Mucosa of stomach (tissue), 1 donor: ENCODE measurements around the gene HNRNPUL1.
A peak's percentile ranks its signal among the peaks of the same experiment; 100 is the strongest.

Source experiments
- H3K27me3 ChIP-seq: one replicate; pipeline ENCODE4 v1.7.0; 2013; ENCODE audit warnings: mild to moderate bottlenecking, low read length; ENCODE audit not compliant: control insufficient read depth, insufficient read depth
- H3K36me3 ChIP-seq: one replicate; pipeline ENCODE4 v1.7.0; 2013; ENCODE audit warnings: low read length; ENCODE audit not compliant: control insufficient read depth, insufficient read depth
- H3K4me1 ChIP-seq: one replicate; pipeline ENCODE4 v1.7.0; 2013; ENCODE audit warnings: mild to moderate bottlenecking, low read length; ENCODE audit not compliant: control insufficient read depth, insufficient read depth
- H3K4me3 ChIP-seq: one replicate; pipeline ENCODE4 v1.7.0; 2013; ENCODE audit warnings: low read length
- H3K9ac ChIP-seq: one replicate; pipeline ENCODE4 v1.7.0; 2013; ENCODE audit warnings: mild to moderate bottlenecking, low read length, moderate library complexity
- H3K9me3 ChIP-seq: one replicate; pipeline ENCODE4 v1.7.0; 2013; ENCODE audit warnings: mild to moderate bottlenecking, low read length, moderate library complexity; ENCODE audit not compliant: control insufficient read depth
- donor health status: Pancreatic carcinoma.

HNRNPUL1 gene

GRCh38 chr19:41320185-41320518, 56.0 kb downstream of the HNRNPUL1 start:
- Histone ChIP-seq H3K27me3 (no peaks in the 10 kb centered on the region), H3K4me1 (peaks cover 35% of the 10 kb centered on the region), H3K9me3 (no peaks in the 10 kb centered on the region), H3K36me3 (peaks cover 18% of the 10 kb centered on the region), H3K9ac (no peak overlapping the region), H3K4me3 (no peak overlapping the region)

- Histone ChIP-seq H3K36me3 (peaks cover 18% of the 10 kb centered on the region), H3K27me3 (peaks cover under 1% of the 10 kb centered on the region), H3K4me1 (peaks cover 39% of the 10 kb centered on the region)
These were observed 56.4 kb downstream of the HNRNPUL1 start for GRCh38 chr19:41320568-41320967.

GRCh38 chr19:41321204-41321599, 57.0 kb downstream of the HNRNPUL1 start:
- Histone ChIP-seq H3K4me1 (peaks cover 46% of the 10 kb centered on the region), H3K4me3 (no peak overlapping the region), H3K36me3 (peaks cover 18% of the 10 kb centered on the region), H3K9ac (no peak overlapping the region), H3K27me3 (peaks cover 7% of the 10 kb centered on the region), H3K9me3 (no peaks in the 10 kb centered on the region)

More at GRCh38 chr19:41320568-41320967, 56.4 kb downstream of the HNRNPUL1 start:
- H3K9me3 ChIP-seq, result no peaks in the 10 kb centered on the region
- H3K9ac ChIP-seq, result no peak overlapping the region
- no peak overlapping the region for H3K4me3 ChIP-seq

- H3K27me3 ChIP-seq, result peaks cover 7% of the 10 kb centered on the region
- no peaks in the 10 kb centered on the region for H3K9me3 ChIP-seq
- peaks cover 51% of the 10 kb centered on the region for H3K4me1 ChIP-seq
- H3K36me3 ChIP-seq, result peaks cover 18% of the 10 kb centered on the region
- H3K4me3 ChIP-seq, result no peak overlapping the region
- no peak overlapping the region for H3K9ac ChIP-seq
These were observed 57.6 kb downstream of the HNRNPUL1 start for GRCh38 chr19:41321600-41322270.

GRCh38 chr19:41322451-41322850, 58.3 kb downstream of the HNRNPUL1 start:
- peaks cover 58% of the 10 kb centered on the region for H3K4me1 ChIP-seq
- no peak overlapping the region for H3K4me3 ChIP-seq
- no peaks in the 10 kb centered on the region for H3K9me3 ChIP-seq
- peaks cover 7% of the 10 kb centered on the region for H3K27me3 ChIP-seq
- H3K9ac ChIP-seq, result peak overlapping the region; percentile 2
- H3K36me3 ChIP-seq, result peaks cover 18% of the 10 kb centered on the region

GRCh38 chr19:41323023-41323422, 58.9 kb downstream of the HNRNPUL1 start:
- Histone ChIP-seq H3K27me3 (peaks cover 7% of the 10 kb centered on the region), H3K36me3 (peaks cover 18% of the 10 kb centered on the region), H3K4me3 (no peak overlapping the region), H3K9me3 (no peaks in the 10 kb centered on the region), H3K9ac (peak overlapping the region; percentile 2), H3K4me1 (peaks cover 64% of the 10 kb centered on the region)

GRCh38 chr19:41323430-41324125, 59.4 kb downstream of the HNRNPUL1 start:
- Histone ChIP-seq H3K4me3 (no peak overlapping the region), H3K9ac (peak overlapping the region; percentile 2), H3K27me3 (peaks cover 7% of the 10 kb centered on the region)

GRCh38 chr19:41324231-41324702, 60.1 kb downstream of the HNRNPUL1 start:
- H3K36me3 ChIP-seq, result peaks cover 16% of the 10 kb centered on the region
- peaks cover 7% of the 10 kb centered on the region for H3K27me3 ChIP-seq
- no peak overlapping the region for H3K4me3 ChIP-seq
- H3K9me3 ChIP-seq, result no peaks in the 10 kb centered on the region
- H3K4me1 ChIP-seq, result peaks cover 75% of the 10 kb centered on the region
- no peak overlapping the region for H3K9ac ChIP-seq

More at GRCh38 chr19:41323430-41324125, 59.4 kb downstream of the HNRNPUL1 start:
- no peaks in the 10 kb centered on the region for H3K9me3 ChIP-seq
- H3K36me3 ChIP-seq, result peaks cover 18% of the 10 kb centered on the region
- H3K4me1 ChIP-seq, result peaks cover 69% of the 10 kb centered on the region

GRCh38 chr19:41324921-41325639, 60.9 kb downstream of the HNRNPUL1 start:
- Histone ChIP-seq H3K9me3 (no peaks in the 10 kb centered on the region), H3K9ac (no peak overlapping the region), H3K36me3 (peaks cover 11% of the 10 kb centered on the region), H3K27me3 (peaks cover 7% of the 10 kb centered on the region), H3K4me1 (peaks cover 75% of the 10 kb centered on the region), H3K4me3 (no peak overlapping the region)

GRCh38 chr19:41325640-41325946, 61.4 kb downstream of the HNRNPUL1 start:
- peaks cover 7% of the 10 kb centered on the region for H3K27me3 ChIP-seq
- no peak overlapping the region for H3K4me3 ChIP-seq
- no peak overlapping the region for H3K9ac ChIP-seq
- peaks cover 7% of the 10 kb centered on the region for H3K36me3 ChIP-seq
- H3K9me3 ChIP-seq, result no peaks in the 10 kb centered on the region
- H3K4me1 ChIP-seq, result peaks cover 77% of the 10 kb centered on the region

GRCh38 chr19:41325947-41326706, 62.0 kb downstream of the HNRNPUL1 start:
- Histone ChIP-seq H3K4me3 (no peak overlapping the region), H3K27me3 (peaks cover 7% of the 10 kb centered on the region), H3K36me3 (peaks cover 2% of the 10 kb centered on the region), H3K4me1 (peaks cover 80% of the 10 kb centered on the region), H3K9me3 (no peaks in the 10 kb centered on the region), H3K9ac (no peak overlapping the region)
